ENCODE results near the gene LYPLAL1.
A peak's percentile ranks its signal among the peaks of the same experiment; 100 is the strongest.

LYPLAL1 gene

GRCh38 chr1:219160967-219161366, 12.7 kb upstream of the LYPLAL1 start:
- H3K27ac ChIP-seq (ENCODE audit: low read length, poor library complexity, severe bottlenecking) = no peak overlapping the region
- H3K4me1 ChIP-seq (ENCODE audit: control insufficient read depth, insufficient read depth, low read depth, low read length) = no peaks in the 10 kb centered on the region
- H3K9ac ChIP-seq (ENCODE audit: low read length) = peak overlapping the region; percentile 6
- H2BK12ac ChIP-seq (ENCODE audit: low read length in 2 of 2) = no peak overlapping the region
- H2BK5ac ChIP-seq (ENCODE audit: low read depth, low read length, poor library complexity, severe bottlenecking) = no peak overlapping the region
- H3K4me2 ChIP-seq (ENCODE audit: low read length, poor library complexity, severe bottlenecking) = no peak overlapping the region
- no peak overlapping the region for H3K14ac ChIP-seq (ENCODE audit: low read length in 2 of 2)
- no peak overlapping the region for H4K8ac ChIP-seq (ENCODE audit: low read length)
- H3K9me3 ChIP-seq (ENCODE audit: control insufficient read depth, low read length) = no peaks in the 10 kb centered on the region
- H2AK5ac ChIP-seq (ENCODE audit: low read length, severe bottlenecking) = no peak overlapping the region
- WGBS = 80% methylated on average over 1 of the region's 2 CpGs
- no peak overlapping the region for H2AFZ ChIP-seq (ENCODE audit: low read depth, low read length)
- H3K27me3 ChIP-seq (ENCODE audit: control insufficient read depth in 1 of 2, insufficient read depth in 1 of 2, low read length in 2 of 2) = no peaks in the 10 kb centered on the region
- no peak overlapping the region for H4K91ac ChIP-seq (ENCODE audit: low read length)
- DNase-seq = no peak
- no peak overlapping the region for H3K4ac ChIP-seq (ENCODE audit: low read depth in 1 of 2, low read length in 2 of 2)
- H2BK15ac ChIP-seq (ENCODE audit: low read depth, poor library complexity, severe bottlenecking) = no peak overlapping the region
- H3K23ac ChIP-seq (ENCODE audit: low read length in 2 of 2) = no peak overlapping the region
- no peak overlapping the region for H3K4me3 ChIP-seq (ENCODE audit: insufficient read depth in 1 of 2, low read depth in 1 of 2, low read length in 2 of 2)
- no peak overlapping the region for H2BK120ac ChIP-seq (ENCODE audit: low read depth, low read length)
- no peaks in the 10 kb centered on the region for H3K36me3 ChIP-seq (ENCODE audit: control insufficient read depth in 1 of 2, insufficient read depth in 2 of 2, low read depth in 1 of 2, low read length in 2 of 2)
- no peak overlapping the region for H3K18ac ChIP-seq (ENCODE audit: low read depth in 1 of 2, low read length in 2 of 2)
- no peaks in the 10 kb centered on the region for H3K79me1 ChIP-seq (replicated peaks; ENCODE audit: low read length, poor library complexity, severe bottlenecking)

GRCh38 chr1:219161371-219161770, 12.3 kb upstream of the LYPLAL1 start:
- Histone ChIP-seq H3K23ac (ENCODE audit: low read length in 2 of 2) (no peak overlapping the region), H4K8ac (ENCODE audit: low read length) (no peak overlapping the region), H2BK5ac (ENCODE audit: low read depth, low read length, poor library complexity, severe bottlenecking) (no peak overlapping the region), H3K27me3 (ENCODE audit: control insufficient read depth in 1 of 2, insufficient read depth in 1 of 2, low read length in 2 of 2) (no peaks in the 10 kb centered on the region), H2BK12ac (ENCODE audit: low read length in 2 of 2) (no peak overlapping the region), H3K4me1 (ENCODE audit: control insufficient read depth, insufficient read depth, low read depth, low read length) (no peaks in the 10 kb centered on the region), H2AFZ (ENCODE audit: low read depth, low read length) (no peak overlapping the region), H3K79me1 (replicated peaks; ENCODE audit: low read length, poor library complexity, severe bottlenecking) (no peaks in the 10 kb centered on the region), H3K18ac (ENCODE audit: low read depth in 1 of 2, low read length in 2 of 2) (no peak overlapping the region), H3K36me3 (ENCODE audit: control insufficient read depth in 1 of 2, insufficient read depth in 2 of 2, low read depth in 1 of 2, low read length in 2 of 2) (no peaks in the 10 kb centered on the region), H3K4me2 (ENCODE audit: low read length, poor library complexity, severe bottlenecking) (no peak overlapping the region), H3K27ac (ENCODE audit: low read length, poor library complexity, severe bottlenecking) (no peak overlapping the region), H4K91ac (ENCODE audit: low read length) (no peak overlapping the region), H3K4me3 (ENCODE audit: insufficient read depth in 1 of 2, low read depth in 1 of 2, low read length in 2 of 2) (no peak overlapping the region), H3K9ac (ENCODE audit: low read length) (no peak overlapping the region), H2BK120ac (ENCODE audit: low read depth, low read length) (no peak overlapping the region), H3K14ac (ENCODE audit: low read length in 2 of 2) (no peak overlapping the region), H2AK5ac (ENCODE audit: low read length, severe bottlenecking) (no peak overlapping the region), H2BK15ac (ENCODE audit: low read depth, poor library complexity, severe bottlenecking) (no peak overlapping the region), H3K9me3 (ENCODE audit: control insufficient read depth, low read length) (no peaks in the 10 kb centered on the region), H3K4ac (ENCODE audit: low read depth in 1 of 2, low read length in 2 of 2) (no peak overlapping the region)
- 100% methylated on average over 1 of the region's 1 CpG for WGBS
- no peak for DNase-seq

DNA sequence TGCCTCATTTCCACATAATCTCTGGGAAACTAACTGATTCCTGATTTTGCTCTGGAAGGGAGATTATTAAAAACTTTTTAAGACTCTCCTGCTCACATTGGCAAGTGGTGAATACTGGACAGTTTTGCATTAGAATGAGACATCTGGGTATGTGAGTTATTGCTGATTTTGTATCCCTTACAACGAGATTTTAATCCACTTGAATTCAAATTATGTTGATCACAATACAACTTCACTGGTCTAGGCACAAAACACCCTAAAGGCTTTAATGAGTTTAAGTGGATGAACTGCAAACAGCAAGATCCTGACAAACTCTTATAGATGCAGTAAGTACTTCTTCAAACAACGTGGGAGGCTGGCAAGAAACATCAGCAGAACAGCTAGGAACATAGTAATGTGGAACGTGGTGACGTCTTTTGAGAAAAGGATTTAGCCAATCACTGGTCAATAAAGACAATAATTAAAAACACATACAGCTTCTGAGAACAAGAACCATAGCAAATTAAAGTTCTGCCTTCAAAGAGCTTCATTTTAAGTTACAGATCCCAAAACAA, 10.2 kb upstream of the LYPLAL1 start:
- Histone ChIP-seq H2BK120ac (ENCODE audit: low read depth, low read length) (no peak overlapping the region), H3K4me3 (ENCODE audit: insufficient read depth in 1 of 2, low read depth in 1 of 2, low read length in 2 of 2) (no peak overlapping the region), H4K91ac (ENCODE audit: low read length) (no peak overlapping the region), H4K8ac (ENCODE audit: low read length) (no peak overlapping the region), H2BK12ac (ENCODE audit: low read length in 2 of 2) (no peak overlapping the region), H2AK5ac (ENCODE audit: low read length, severe bottlenecking) (no peak overlapping the region), H3K36me3 (ENCODE audit: control insufficient read depth in 1 of 2, insufficient read depth in 2 of 2, low read depth in 1 of 2, low read length in 2 of 2) (no peaks in the 10 kb centered on the region), H3K27me3 (ENCODE audit: control insufficient read depth in 1 of 2, insufficient read depth in 1 of 2, low read length in 2 of 2) (no peaks in the 10 kb centered on the region), H3K9me3 (ENCODE audit: control insufficient read depth, low read length) (no peaks in the 10 kb centered on the region), H3K4me1 (ENCODE audit: control insufficient read depth, insufficient read depth, low read depth, low read length) (no peaks in the 10 kb centered on the region), H3K27ac (ENCODE audit: low read length, poor library complexity, severe bottlenecking) (no peak overlapping the region), H3K4me2 (ENCODE audit: low read length, poor library complexity, severe bottlenecking) (no peak overlapping the region), H3K4ac (ENCODE audit: low read depth in 1 of 2, low read length in 2 of 2) (no peak overlapping the region), H3K18ac (ENCODE audit: low read depth in 1 of 2, low read length in 2 of 2) (no peak overlapping the region), H3K79me1 (replicated peaks; ENCODE audit: low read length, poor library complexity, severe bottlenecking) (no peaks in the 10 kb centered on the region), H2AFZ (ENCODE audit: low read depth, low read length) (no peak overlapping the region), H3K9ac (ENCODE audit: low read length) (no peak overlapping the region), H3K14ac (ENCODE audit: low read length in 2 of 2) (no peak overlapping the region), H3K23ac (ENCODE audit: low read length in 2 of 2) (no peak overlapping the region), H2BK15ac (ENCODE audit: low read depth, poor library complexity, severe bottlenecking) (no peak overlapping the region), H2BK5ac (ENCODE audit: low read depth, low read length, poor library complexity, severe bottlenecking) (no peak overlapping the region)
- no peak for DNase-seq
- WGBS = 75% methylated on average over 3 of the region's 4 CpGs

GRCh38 chr1:219171192-219171935, 2.3 kb upstream of the LYPLAL1 start:
- H3K36me3 ChIP-seq (ENCODE audit: control insufficient read depth in 1 of 2, insufficient read depth in 2 of 2, low read depth in 1 of 2, low read length in 2 of 2) = peaks cover 0 to 3% of the 10 kb centered on the region in 2 experiments
- no peak overlapping the region for H3K18ac ChIP-seq (ENCODE audit: low read depth in 1 of 2, low read length in 2 of 2)
- H3K23ac ChIP-seq (ENCODE audit: low read length in 2 of 2) = no peak overlapping the region
- no peak overlapping the region for H4K91ac ChIP-seq (ENCODE audit: low read length)
- H3K27ac ChIP-seq (ENCODE audit: low read length, poor library complexity, severe bottlenecking) = no peak overlapping the region
- no peak overlapping the region for H2AK5ac ChIP-seq (ENCODE audit: low read length, severe bottlenecking)
- H2AFZ ChIP-seq (ENCODE audit: low read depth, low read length) = no peak overlapping the region
- no peaks in the 10 kb centered on the region for H3K79me1 ChIP-seq (replicated peaks; ENCODE audit: low read length, poor library complexity, severe bottlenecking)
- H3K4me1 ChIP-seq (ENCODE audit: control insufficient read depth, insufficient read depth, low read depth, low read length) = no peaks in the 10 kb centered on the region
- H2BK12ac ChIP-seq (ENCODE audit: low read length in 2 of 2) = no peak overlapping the region
- H3K14ac ChIP-seq (ENCODE audit: low read length in 2 of 2) = no peak overlapping the region
- no peak overlapping the region for H2BK5ac ChIP-seq (ENCODE audit: low read depth, low read length, poor library complexity, severe bottlenecking)
- H2BK15ac ChIP-seq (ENCODE audit: low read depth, poor library complexity, severe bottlenecking) = no peak overlapping the region
- no peak overlapping the region for H3K4me3 ChIP-seq (ENCODE audit: insufficient read depth in 1 of 2, low read depth in 1 of 2, low read length in 2 of 2)
- H3K4me2 ChIP-seq (ENCODE audit: low read length, poor library complexity, severe bottlenecking) = no peak overlapping the region
- no peak overlapping the region for H4K8ac ChIP-seq (ENCODE audit: low read length)
- H3K9me3 ChIP-seq (ENCODE audit: control insufficient read depth, low read length) = no peaks in the 10 kb centered on the region
- WGBS = 100% methylated on average over 1 of the region's 1 CpG
- H3K27me3 ChIP-seq (ENCODE audit: control insufficient read depth in 1 of 2, insufficient read depth in 1 of 2, low read length in 2 of 2) = no peaks in the 10 kb centered on the region
- H3K4ac ChIP-seq (ENCODE audit: low read depth in 1 of 2, low read length in 2 of 2) = no peak overlapping the region
- DNase-seq = no peak
- no peak overlapping the region for H3K9ac ChIP-seq (ENCODE audit: low read length)
- H2BK120ac ChIP-seq (ENCODE audit: low read depth, low read length) = no peak overlapping the region
